ENCODE measurements around the gene GRIK3.

DNA sequence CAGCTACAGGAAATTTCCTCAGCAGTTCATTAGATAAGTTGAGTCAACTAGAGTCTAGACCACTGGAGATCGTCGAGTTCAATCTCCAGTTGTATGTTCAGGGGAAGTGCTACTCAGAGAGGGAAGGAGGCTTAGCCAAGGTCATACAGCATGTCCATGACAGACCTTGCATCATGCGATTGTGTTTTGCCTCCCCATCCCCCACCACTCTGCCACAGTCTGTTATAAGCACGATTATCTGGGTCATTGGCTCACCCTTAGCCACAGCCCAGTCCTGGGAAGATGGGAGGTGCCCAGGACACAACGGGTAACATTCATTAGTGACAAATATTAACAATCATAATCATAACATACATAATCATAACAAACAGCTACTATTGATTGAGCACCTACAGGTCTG, 18.9 kb upstream of the GRIK3 start:
- TF ChIP-seq, protein P1, sequence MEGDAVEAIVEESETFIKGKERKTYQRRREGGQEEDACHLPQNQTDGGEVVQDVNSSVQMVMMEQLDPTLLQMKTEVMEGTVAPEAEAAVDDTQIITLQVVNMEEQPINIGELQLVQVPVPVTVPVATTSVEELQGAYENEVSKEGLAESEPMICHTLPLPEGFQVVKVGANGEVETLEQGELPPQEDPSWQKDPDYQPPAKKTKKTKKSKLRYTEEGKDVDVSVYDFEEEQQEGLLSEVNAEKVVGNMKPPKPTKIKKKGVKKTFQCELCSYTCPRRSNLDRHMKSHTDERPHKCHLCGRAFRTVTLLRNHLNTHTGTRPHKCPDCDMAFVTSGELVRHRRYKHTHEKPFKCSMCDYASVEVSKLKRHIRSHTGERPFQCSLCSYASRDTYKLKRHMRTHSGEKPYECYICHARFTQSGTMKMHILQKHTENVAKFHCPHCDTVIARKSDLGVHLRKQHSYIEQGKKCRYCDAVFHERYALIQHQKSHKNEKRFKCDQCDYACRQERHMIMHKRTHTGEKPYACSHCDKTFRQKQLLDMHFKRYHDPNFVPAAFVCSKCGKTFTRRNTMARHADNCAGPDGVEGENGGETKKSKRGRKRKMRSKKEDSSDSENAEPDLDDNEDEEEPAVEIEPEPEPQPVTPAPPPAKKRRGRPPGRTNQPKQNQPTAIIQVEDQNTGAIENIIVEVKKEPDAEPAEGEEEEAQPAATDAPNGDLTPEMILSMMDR (conservative IDR thresholded peaks at IDR 0.05; ENCODE audit: low read depth, low read length), result no peak
- TF ChIP-seq EZH2phosphoT487 (IDR thresholded peaks at IDR 0.05; ENCODE audit: borderline replicate concordance, low read length), result no peak
- TF ChIP-seq EZH2 (IDR thresholded peaks at IDR 0.05; ENCODE audit: low read length, unreplicated experiment), result no peak
